A673 (cell line): ENCODE results near the gene SPATA13. TPM values are rescaled to one million over a fixed set of nuclear protein-coding genes. Genes with fewer than 3 reads are reported as not detected.
"Not testable (repeated sequence)": the region's sequence is repeated elsewhere in the genome, so short reads cannot be mapped to it uniquely, and the experiment has no call there.

ENCODE experiments used
- BruUV-seq: library from RNA; stranded (reverse); fragments of 400-500 nt; replicated peaks from 2 replicates; lab custom pipeline; 2021; lab: Mats Ljungman, UMichigan
- CTCF ChIA-PET: fragments of 300-600 bp; sonication (Branson Sonifier 250); formaldehyde crosslinking; loops from one replicate; lab custom pipeline; 2022; ENCODE audit warnings: antibody characterized with exemption; lab: Charles Lee
- POLR2A ChIA-PET: fragments of 300-600 bp; sonication (Branson Sonifier 250); formaldehyde crosslinking; loops from one replicate; lab custom pipeline; 2022; ENCODE audit warnings: antibody characterized with exemption; ENCODE audit not compliant: low non-redundant PET; lab: Charles Lee
- DNase-seq: peaks from one replicate; pipeline ENCODE4 v3.0.0-alpha.2; 2015; ENCODE audit warnings: low spot score
- H3K27ac ChIP-seq: fragments of 200-600 bp; sonication (generic); 2 replicates; pipeline ENCODE4 v1.5.1; 2016; ENCODE audit warnings: mixed run types, low read depth, mild to moderate bottlenecking, mixed read lengths, antibody characterized with exemption, low read length; ENCODE audit not compliant: poor library complexity, severe bottlenecking
- H3K27me3 ChIP-seq: fragments of 200-600 bp; sonication (generic); replicated peaks from 2 replicates; pipeline ENCODE4 v1.6.1; 2017; ENCODE audit warnings: mixed run types, low read depth, mild to moderate bottlenecking, mixed read lengths, antibody characterized with exemption, low read length; ENCODE audit not compliant: insufficient read depth, poor library complexity
- H3K36me3 ChIP-seq: fragments of 200-600 bp; sonication (generic); 2 replicates; pipeline ENCODE4 v1.6.1; 2016; ENCODE audit warnings: mixed run types, mild to moderate bottlenecking, mixed read lengths, antibody characterized with exemption, low read length; ENCODE audit not compliant: insufficient read depth, poor library complexity, severe bottlenecking
- H3K4me1 ChIP-seq: fragments of 200-600 bp; sonication (generic); 2 replicates; pipeline ENCODE4 v1.6.1; 2017; ENCODE audit warnings: mixed run types, mild to moderate bottlenecking, mixed read lengths, antibody characterized with exemption, low read length; ENCODE audit not compliant: insufficient read depth, poor library complexity, severe bottlenecking
- H3K4me3 ChIP-seq: fragments of 200-600 bp; sonication (generic); 2 replicates; pipeline ENCODE4 v1.5.1; 2016; ENCODE audit warnings: low read depth, mixed run types, mild to moderate bottlenecking, mixed read lengths, low read length; ENCODE audit not compliant: poor library complexity, severe bottlenecking
- H3K9me3 ChIP-seq: fragments of 200-600 bp; sonication (generic); 2 replicates; pipeline ENCODE4 v1.6.1; 2016; ENCODE audit warnings: mixed run types, low read depth, mild to moderate bottlenecking, mixed read lengths, antibody characterized with exemption, low read length; ENCODE audit not compliant: poor library complexity, severe bottlenecking
- EZH2 ChIP-seq: fragments of 200-600 bp; sonication (generic); IDR thresholded peaks from 2 replicates; pipeline ENCODE4 v1.6.1; 2017; ENCODE audit warnings: borderline replicate concordance, low read depth, mild to moderate bottlenecking, mixed read lengths, antibody characterized with exemption, low read length; ENCODE audit not compliant: poor library complexity, severe bottlenecking
- intact Hi-C: fragments of 100-400 bp; cut with micrococcal nuclease; formaldehyde crosslinking; loops from one replicate; pipeline ENCODE4 v1.10.0; 2022; ENCODE audit not compliant: unreplicated experiment
- total RNA-seq: library from RNA; stranded (reverse); gene quantifications from 2 replicates; pipeline ENCODE4 v1.2.3, GENCODE V29; 2021
- TF ChIP-seq, protein P1 (sequence below): fragments of 300-800, 200-600 bp; sonication (generic); conservative IDR thresholded peaks from 2 replicates; pipeline ENCODE4 v1.5.1; 2017; ENCODE audit warnings: low read depth, mild to moderate bottlenecking, antibody characterized with exemption, low read length, moderate library complexity, mixed read lengths

SPATA13 gene
- total RNA-seq, 1 experiment from 2014 or later = 58.2 TPM

DNA sequence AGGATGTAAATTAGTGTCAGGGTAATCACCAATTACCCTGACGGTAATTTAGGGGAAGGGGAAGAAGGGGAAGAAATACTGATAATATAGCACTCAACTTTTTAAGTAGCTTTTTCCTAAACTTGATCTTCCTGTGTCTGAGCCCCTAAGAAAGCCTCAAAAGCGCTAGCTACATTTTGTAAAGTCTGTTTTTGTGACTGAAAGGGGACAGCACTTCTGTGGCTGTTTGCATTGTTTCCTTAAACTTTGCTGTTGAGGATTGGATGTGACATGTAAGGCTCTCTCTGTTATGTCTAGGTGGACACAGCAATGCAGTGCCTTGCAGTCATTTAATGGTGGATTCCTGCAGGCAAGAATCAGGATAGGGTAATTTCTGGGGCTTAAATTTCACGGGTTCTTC, 42.8 kb downstream of the SPATA13 start:
- Histone ChIP-seq H3K27ac (peak overlapping the region; percentile 32), H3K4me3 (no peak overlapping the region), H3K27me3 (no peaks in the 10 kb centered on the region), H3K4me1 (peaks cover 19% of the 10 kb centered on the region), H3K9me3 (no peaks in the 10 kb centered on the region), H3K36me3 (no peaks in the 10 kb centered on the region)
- TF ChIP-seq EZH2 = no peak
- TF ChIP-seq, protein P1, sequence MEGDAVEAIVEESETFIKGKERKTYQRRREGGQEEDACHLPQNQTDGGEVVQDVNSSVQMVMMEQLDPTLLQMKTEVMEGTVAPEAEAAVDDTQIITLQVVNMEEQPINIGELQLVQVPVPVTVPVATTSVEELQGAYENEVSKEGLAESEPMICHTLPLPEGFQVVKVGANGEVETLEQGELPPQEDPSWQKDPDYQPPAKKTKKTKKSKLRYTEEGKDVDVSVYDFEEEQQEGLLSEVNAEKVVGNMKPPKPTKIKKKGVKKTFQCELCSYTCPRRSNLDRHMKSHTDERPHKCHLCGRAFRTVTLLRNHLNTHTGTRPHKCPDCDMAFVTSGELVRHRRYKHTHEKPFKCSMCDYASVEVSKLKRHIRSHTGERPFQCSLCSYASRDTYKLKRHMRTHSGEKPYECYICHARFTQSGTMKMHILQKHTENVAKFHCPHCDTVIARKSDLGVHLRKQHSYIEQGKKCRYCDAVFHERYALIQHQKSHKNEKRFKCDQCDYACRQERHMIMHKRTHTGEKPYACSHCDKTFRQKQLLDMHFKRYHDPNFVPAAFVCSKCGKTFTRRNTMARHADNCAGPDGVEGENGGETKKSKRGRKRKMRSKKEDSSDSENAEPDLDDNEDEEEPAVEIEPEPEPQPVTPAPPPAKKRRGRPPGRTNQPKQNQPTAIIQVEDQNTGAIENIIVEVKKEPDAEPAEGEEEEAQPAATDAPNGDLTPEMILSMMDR = no peak
- CTCF ChIA-PET = no interaction called here
- BruUV-seq = no TSS peak
- no peak for DNase-seq
- intact Hi-C loops = loop anchor here (5.0 kb wide), 1 partner anchor 41 kb away; the partner anchor contains the start of gene SPATA13
- POLR2A ChIA-PET = no interaction called here

- ChIA-PET CTCF (no interaction called here), POLR2A (no interaction called here)
- H3K4me3 ChIP-seq = no peak overlapping the region
- no peak overlapping the region for H3K27ac ChIP-seq
- H3K9me3 ChIP-seq = no peaks in the 10 kb centered on the region
- TF ChIP-seq, protein P1 = no peak
- no peak for TF ChIP-seq EZH2
- peaks cover 20% of the 10 kb centered on the region for H3K4me1 ChIP-seq
- intact Hi-C loops = loop anchor here (5.0 kb wide), 1 partner anchor 42 kb away; the partner anchor contains the start of gene SPATA13
- H3K27me3 ChIP-seq = no peaks in the 10 kb centered on the region
- DNase-seq = peak; percentile 47
- BruUV-seq = no TSS peak
- no peaks in the 10 kb centered on the region for H3K36me3 ChIP-seq
These were observed 43.3 kb downstream of the SPATA13 start for GRCh38 chr13:24203811-24204210.

DNA sequence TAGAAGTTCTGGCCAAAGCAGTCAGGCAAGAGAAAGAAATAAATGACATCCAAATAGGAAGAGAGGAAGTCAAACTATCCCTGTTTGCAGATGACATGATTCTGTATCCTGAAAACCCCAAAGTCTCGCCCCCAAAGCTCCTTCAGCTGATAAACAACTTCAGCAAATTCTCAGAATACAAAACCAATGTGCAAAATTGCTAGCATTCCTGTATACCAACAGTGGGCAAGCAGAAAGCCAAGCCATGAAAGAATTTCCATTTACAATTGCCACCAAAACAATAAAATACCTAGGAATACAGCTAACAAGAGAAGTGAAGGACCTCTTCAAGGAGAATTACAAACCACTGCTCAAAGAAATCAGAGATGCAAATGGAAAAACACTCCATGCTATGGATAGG, 44.6 kb downstream of the SPATA13 start:
- DNase-seq, H3K9me3 ChIP-seq, H3K27ac ChIP-seq, BruUV-seq, CTCF ChIA-PET, H3K36me3 ChIP-seq, H3K4me3 ChIP-seq, intact Hi-C loops, POLR2A ChIA-PET, H3K27me3 ChIP-seq: not testable (repeated sequence)
- H3K4me1 ChIP-seq = peaks cover 20% of the 10 kb centered on the region

GRCh38 chr13:24207841-24208667, 47.5 kb downstream of the SPATA13 start:
- Histone ChIP-seq H3K27ac (no peak overlapping the region), H3K27me3 (no peaks in the 10 kb centered on the region), H3K36me3 (no peaks in the 10 kb centered on the region), H3K4me3 (no peak overlapping the region), H3K9me3 (no peaks in the 10 kb centered on the region), H3K4me1 (peaks cover 20% of the 10 kb centered on the region)
- CTCF ChIA-PET = no interaction called here
- peak; percentile 47 for DNase-seq
- intact Hi-C loops = no loop called here
- TF ChIP-seq, protein P1 = no peak
- no peak for TF ChIP-seq EZH2
- BruUV-seq = no TSS peak
- POLR2A ChIA-PET = no interaction called here
